ENCODE data around the gene HS6ST1.

HS6ST1 gene

DNA sequence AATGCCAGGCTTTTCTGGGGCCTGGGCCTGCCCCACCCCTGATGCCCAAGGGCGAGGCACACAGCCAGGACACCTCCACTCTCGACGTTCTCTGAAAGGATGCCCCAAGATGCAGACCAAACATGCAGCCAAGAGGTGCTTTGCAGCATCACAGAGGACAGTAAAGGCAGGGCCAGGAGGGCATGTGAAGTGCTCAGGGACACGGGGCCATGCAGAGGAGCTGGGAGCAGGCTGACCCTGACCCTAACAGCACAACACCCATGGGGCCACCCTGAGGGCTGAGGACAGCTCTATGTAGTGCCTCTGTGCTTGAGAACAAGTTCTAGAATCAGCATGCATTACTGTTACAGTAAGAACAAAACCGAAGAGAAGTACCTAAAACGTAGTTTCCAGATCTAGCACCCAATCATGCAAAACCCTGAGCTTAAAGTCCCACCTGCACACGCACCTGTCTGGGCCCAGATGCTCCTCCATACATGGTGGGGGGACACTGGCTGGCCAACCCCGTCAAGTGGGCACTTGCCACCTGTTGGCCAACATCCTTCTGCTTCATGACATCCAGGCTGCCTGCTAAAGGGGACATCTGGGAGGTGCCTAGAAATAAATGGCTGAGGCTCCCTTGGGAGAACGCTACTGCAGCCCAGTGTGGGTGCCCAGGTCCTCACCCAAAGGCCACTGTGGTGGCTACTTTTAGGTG, 15.4 kb downstream of the HS6ST1 start (continued):
- TF ChIP-seq ZNF184 (tag by site-specific recombination; IDR thresholded peaks at IDR 0.05) = no peak
- TF ChIP-seq ZNF174 (tag by site-specific recombination; IDR thresholded peaks at IDR 0.05) = no peak
- TF ChIP-seq, protein P1, sequence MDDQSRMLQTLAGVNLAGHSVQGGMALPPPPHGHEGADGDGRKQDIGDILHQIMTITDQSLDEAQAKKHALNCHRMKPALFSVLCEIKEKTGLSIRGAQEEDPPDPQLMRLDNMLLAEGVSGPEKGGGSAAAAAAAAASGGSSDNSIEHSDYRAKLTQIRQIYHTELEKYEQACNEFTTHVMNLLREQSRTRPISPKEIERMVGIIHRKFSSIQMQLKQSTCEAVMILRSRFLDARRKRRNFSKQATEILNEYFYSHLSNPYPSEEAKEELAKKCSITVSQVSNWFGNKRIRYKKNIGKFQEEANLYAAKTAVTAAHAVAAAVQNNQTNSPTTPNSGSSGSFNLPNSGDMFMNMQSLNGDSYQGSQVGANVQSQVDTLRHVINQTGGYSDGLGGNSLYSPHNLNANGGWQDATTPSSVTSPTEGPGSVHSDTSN (CRISPR knock-in tag; IDR thresholded peaks at IDR 0.05) = no peak
- TF ChIP-seq BCL11B (tag by site-specific recombination; IDR thresholded peaks at IDR 0.05; ENCODE audit: low read depth) = no peak
- TF ChIP-seq, protein P2, sequence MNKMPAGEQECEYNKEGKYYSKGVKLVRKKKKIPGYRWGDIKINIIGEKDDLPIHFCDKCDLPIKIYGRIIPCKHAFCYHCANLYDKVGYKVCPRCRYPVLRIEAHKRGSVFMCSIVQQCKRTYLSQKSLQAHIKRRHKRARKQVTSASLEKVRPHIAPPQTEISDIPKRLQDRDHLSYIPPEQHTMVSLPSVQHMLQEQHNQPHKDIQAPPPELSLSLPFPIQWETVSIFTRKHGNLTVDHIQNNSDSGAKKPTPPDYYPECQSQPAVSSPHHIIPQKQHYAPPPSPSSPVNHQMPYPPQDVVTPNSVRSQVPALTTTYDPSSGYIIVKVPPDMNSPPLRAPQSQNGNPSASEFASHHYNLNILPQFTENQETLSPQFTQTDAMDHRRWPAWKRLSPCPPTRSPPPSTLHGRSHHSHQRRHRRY (tag by site-specific recombination; IDR thresholded peaks at IDR 0.05) = no peak
- TF ChIP-seq ZNF555 (tag by site-specific recombination; conservative IDR thresholded peaks at IDR 0.05) = no peak
- TF ChIP-seq ZNF660 (tag by site-specific recombination; IDR thresholded peaks at IDR 0.05) = no peak
- no peak for TF ChIP-seq ZBTB48 (tag by site-specific recombination; IDR thresholded peaks at IDR 0.05)
- TF ChIP-seq REPIN1 (tag by site-specific recombination; IDR thresholded peaks at IDR 0.05; ENCODE audit: low read depth) = no peak

DNA sequence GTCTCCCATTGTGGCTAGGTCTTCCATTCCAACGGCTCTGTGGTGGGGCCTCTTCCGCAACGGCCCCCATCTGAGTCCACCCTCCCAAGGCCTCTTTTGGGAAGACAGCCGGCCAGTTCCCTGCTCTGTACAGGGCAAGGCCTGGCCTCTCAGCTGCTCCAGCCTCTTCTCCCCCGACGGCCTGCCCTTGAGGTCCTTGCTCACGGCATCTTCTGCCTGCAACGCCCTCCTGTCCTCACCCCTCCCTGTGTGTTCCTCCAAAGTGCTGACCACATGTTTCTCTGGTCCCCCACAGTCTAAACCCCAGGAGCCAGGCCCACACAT, 16.0 kb downstream of the HS6ST1 start:
- Histone ChIP-seq H3K4me1 (ENCODE audit: control insufficient read depth, insufficient read depth, low read length) (peaks cover 24% of the 10 kb centered on the region), H3K9me3 (ENCODE audit: control insufficient read depth, insufficient read depth, low read depth, low read length) (no peaks in the 10 kb centered on the region), H3K36me3 (ENCODE audit: control insufficient read depth in 2 of 2, insufficient read depth in 1 of 2, low read length in 2 of 2) (peaks cover 0 to 15% of the 10 kb centered on the region in 2 experiments; a peak in 1 of 3 replicates), H3K27ac (ENCODE audit: extremely low read depth, low read depth, low read length) (no peak overlapping the region), H3K4me3 (ENCODE audit: low read depth, low read length) (no peak overlapping the region)
- ChIA-PET CTCF (interaction anchor here (0.5 kb wide), 1 partner anchor 619 kb away, joined by 3 read pairs; no protein-coding TSS in a partner anchor), POLR2A (no interaction called here)
- TF ChIP-seq GLIS1 (tag by site-specific recombination; IDR thresholded peaks at IDR 0.05) = peak; percentile 53
- no peak for TF ChIP-seq ZNF37A (tag by site-specific recombination; IDR thresholded peaks at IDR 0.05)

DNA sequence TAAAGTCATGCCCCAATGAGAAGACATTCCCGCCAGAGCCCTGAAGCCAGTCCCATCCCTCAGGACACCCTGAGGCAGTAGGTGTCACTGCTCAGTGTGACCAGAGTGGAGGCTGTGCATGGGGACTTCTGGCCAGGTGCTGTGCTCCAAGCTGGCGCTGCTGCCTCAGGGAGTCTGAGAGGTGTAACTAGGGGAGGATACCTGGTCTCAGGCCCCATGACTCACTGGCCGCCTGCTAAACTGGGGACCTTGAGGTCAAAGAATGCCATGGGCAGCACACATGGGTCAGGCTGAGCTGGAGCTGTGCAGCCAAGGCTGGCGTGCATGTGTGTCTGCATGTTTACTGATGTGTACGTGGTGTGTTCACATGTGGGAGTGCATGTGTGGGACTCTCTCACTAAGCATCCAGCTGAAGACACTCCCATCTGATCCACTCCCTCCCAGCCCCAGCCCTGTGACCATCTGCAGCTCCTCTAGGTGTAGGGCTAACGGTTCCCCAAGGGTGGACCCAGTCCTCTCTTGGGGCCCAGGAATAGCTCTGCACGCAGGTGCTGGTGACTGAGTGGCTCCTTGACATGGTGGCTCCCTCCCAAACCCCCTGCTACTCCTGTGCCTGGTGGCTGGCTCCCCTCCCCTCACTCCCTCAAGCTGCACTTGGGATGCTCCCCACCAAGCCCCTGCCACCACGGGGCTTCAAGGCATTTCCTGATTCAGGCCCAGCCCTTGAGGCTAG, 16.5 kb downstream of the HS6ST1 start:
- no peaks in the 10 kb centered on the region for H3K9me3 ChIP-seq (ENCODE audit: control insufficient read depth, insufficient read depth, low read depth, low read length)
- H3K4me1 ChIP-seq (ENCODE audit: control insufficient read depth, insufficient read depth, low read length) = peaks cover 24% of the 10 kb centered on the region
- peaks cover 0 to 10% of the 10 kb centered on the region in 2 experiments; a peak in 1 of 3 replicates for H3K36me3 ChIP-seq (ENCODE audit: control insufficient read depth in 2 of 2, insufficient read depth in 1 of 2, low read length in 2 of 2)
- ChIA-PET CTCF (no interaction called here), POLR2A (no interaction called here)
- H3K4me3 ChIP-seq (ENCODE audit: low read depth, low read length) = no peak overlapping the region
- H3K27ac ChIP-seq (ENCODE audit: extremely low read depth, low read depth, low read length) = no peak overlapping the region
- TF ChIP-seq BCL11A (tag by site-specific recombination; IDR thresholded peaks at IDR 0.05; ENCODE audit: low read depth) = no peak
- TF ChIP-seq ZIC2 (tag by site-specific recombination; IDR thresholded peaks at IDR 0.05) = peak; percentile 36; the same call in 1 of the 2 replicates

DNA sequence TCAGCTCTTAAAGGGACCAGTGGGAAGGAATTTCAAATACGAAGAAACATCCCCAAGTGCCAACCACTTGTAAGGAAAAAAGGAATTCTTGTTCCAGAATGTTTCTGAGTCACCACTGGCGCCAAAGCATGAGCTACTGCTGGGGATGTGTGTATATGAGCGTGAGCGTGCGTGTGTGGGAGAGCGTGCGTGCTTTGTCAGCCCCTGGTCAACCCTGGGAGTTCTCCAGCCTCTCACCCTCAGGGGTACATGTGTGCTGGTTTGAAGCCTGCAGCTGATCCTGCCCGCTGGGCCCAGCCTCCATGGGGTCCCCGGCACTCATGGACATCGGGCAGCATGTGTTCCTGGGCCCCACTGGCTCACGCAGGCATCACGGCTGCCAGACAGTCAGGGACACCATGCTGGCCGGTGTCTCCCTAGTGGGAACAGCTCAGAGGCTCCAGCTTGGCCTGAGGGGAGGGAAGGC, 17.1 kb downstream of the HS6ST1 start:
- TF ChIP-seq GLI2 (tag by site-specific recombination; IDR thresholded peaks at IDR 0.05; ENCODE audit: borderline replicate concordance, low read depth) = no peak
- TF ChIP-seq ZIC2 (tag by site-specific recombination; IDR thresholded peaks at IDR 0.05) = peak; percentile 93

More for the DNA sequence above, 17.1 kb downstream of the HS6ST1 start:
- ChIA-PET POLR2A (no interaction called here), CTCF (no interaction called here)
- no peak overlapping the region for H3K4me3 ChIP-seq (ENCODE audit: low read depth, low read length)
- peaks cover 0 to 7% of the 10 kb centered on the region in 2 experiments; a peak in 1 of 3 replicates for H3K36me3 ChIP-seq (ENCODE audit: control insufficient read depth in 2 of 2, insufficient read depth in 1 of 2, low read length in 2 of 2)
- no peaks in the 10 kb centered on the region for H3K9me3 ChIP-seq (ENCODE audit: control insufficient read depth, insufficient read depth, low read depth, low read length)
- H3K27ac ChIP-seq (ENCODE audit: extremely low read depth, low read depth, low read length) = no peak overlapping the region
- peaks cover 19% of the 10 kb centered on the region for H3K4me1 ChIP-seq (ENCODE audit: control insufficient read depth, insufficient read depth, low read length)
